ENCODE measurements around the gene PLA2G4D. TPM values are rescaled to one million over a fixed set of nuclear protein-coding genes. Genes with fewer than 3 reads are reported as not detected.

PLA2G4D gene
- not detected for total RNA-seq
- not detected for total RNA-seq (2013)

GRCh38 chr15:42094512-42094963, at the start of gene PLA2G4D:
Gene PLA2G4D, minus strand, starts transcription at chr15:42094562. Its CDS starts 103 bp downstream, at chr15:42094459.
- WGBS (ENCODE audit: insufficient coverage), result 83% methylated on average over 6 of the region's 6 CpGs
- Histone ChIP-seq H3K27me3 (ENCODE audit: control insufficient read depth, insufficient read depth, low read length) (no peaks in the 10 kb centered on the region), H3K27ac (ENCODE audit: low read length) (no peak within 1 kb of the TSS), H3K4me1 (ENCODE audit: control insufficient read depth, insufficient read depth, low read length) (no peaks in the 10 kb centered on the region), H3K36me3 (ENCODE audit: control insufficient read depth, insufficient read depth, low read length) (no peaks in the 10 kb centered on the region), H3K4me3 (ENCODE audit: low read length) (no peak within 1 kb of the TSS), H3K9me3 (ENCODE audit: control insufficient read depth, insufficient read depth, low read length) (no peaks in the 10 kb centered on the region)
- no peak within 1 kb of the TSS for H3K27ac Mint-ChIP-seq
- intact Hi-C loops (cut with micrococcal nuclease), result no loop called here
- no peak within 1 kb of the TSS for H3K4me3 Mint-ChIP-seq
- ATAC-seq, result no peak
- H3K27me3 Mint-ChIP-seq (ENCODE audit: low read depth in 2 of 2), result peaks cover 11 to 17% of the 10 kb centered on the region in 2 donors
- TF ChIP-seq, protein P1, sequence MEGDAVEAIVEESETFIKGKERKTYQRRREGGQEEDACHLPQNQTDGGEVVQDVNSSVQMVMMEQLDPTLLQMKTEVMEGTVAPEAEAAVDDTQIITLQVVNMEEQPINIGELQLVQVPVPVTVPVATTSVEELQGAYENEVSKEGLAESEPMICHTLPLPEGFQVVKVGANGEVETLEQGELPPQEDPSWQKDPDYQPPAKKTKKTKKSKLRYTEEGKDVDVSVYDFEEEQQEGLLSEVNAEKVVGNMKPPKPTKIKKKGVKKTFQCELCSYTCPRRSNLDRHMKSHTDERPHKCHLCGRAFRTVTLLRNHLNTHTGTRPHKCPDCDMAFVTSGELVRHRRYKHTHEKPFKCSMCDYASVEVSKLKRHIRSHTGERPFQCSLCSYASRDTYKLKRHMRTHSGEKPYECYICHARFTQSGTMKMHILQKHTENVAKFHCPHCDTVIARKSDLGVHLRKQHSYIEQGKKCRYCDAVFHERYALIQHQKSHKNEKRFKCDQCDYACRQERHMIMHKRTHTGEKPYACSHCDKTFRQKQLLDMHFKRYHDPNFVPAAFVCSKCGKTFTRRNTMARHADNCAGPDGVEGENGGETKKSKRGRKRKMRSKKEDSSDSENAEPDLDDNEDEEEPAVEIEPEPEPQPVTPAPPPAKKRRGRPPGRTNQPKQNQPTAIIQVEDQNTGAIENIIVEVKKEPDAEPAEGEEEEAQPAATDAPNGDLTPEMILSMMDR (IDR thresholded peaks at IDR 0.05), result no peak
- no peaks in the 10 kb centered on the region for H3K9me3 Mint-ChIP-seq
- H3K4me1 Mint-ChIP-seq, result no peaks in the 10 kb centered on the region
- H3K36me3 Mint-ChIP-seq, result no peaks in the 10 kb centered on the region
- DNase-seq, result no peak

DNA sequence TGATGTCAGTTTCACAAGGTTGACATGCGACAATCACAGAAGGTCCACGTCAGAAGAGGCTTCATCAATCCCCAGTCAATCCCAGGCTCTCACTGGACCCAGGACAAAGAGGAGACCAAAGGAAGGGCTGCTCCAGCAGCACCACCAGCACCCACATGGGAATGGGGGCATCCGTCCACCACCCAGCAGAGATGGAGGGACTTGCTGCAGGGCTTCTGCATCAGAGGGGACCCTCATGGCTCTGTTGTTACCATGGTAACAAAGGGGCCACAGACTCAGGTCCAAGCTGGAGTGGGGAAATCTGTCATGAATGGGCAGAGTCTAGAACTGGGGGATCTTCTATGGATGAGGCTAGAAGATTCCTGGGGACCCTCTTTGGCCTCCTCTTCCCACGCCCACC, 49.0 kb upstream of the PLA2G4D start:
- Histone ChIP-seq H3K9me3 (ENCODE audit: control insufficient read depth, insufficient read depth, low read length) (no peaks in the 10 kb centered on the region), H3K4me3 (ENCODE audit: low read length) (no peak overlapping the region), H3K4me1 (ENCODE audit: control insufficient read depth, insufficient read depth, low read length) (no peaks in the 10 kb centered on the region), H3K27me3 (ENCODE audit: control insufficient read depth, insufficient read depth, low read length) (no peaks in the 10 kb centered on the region), H3K36me3 (ENCODE audit: control insufficient read depth, insufficient read depth, low read length) (no peaks in the 10 kb centered on the region), H3K27ac (ENCODE audit: low read length) (no peak overlapping the region)
- intact Hi-C loops (cut with micrococcal nuclease), result no loop called here
- TF ChIP-seq, protein P1 (IDR thresholded peaks at IDR 0.05), result no peak
- 86% methylated on average over 4 of the region's 4 CpGs for WGBS (ENCODE audit: insufficient coverage)
- no peaks in the 10 kb centered on the region for H3K9me3 Mint-ChIP-seq
- H3K4me3 Mint-ChIP-seq, result no peak overlapping the region
- DNase-seq (no peak), ATAC-seq (no peak)
- H3K4me1 Mint-ChIP-seq, result no peaks in the 10 kb centered on the region
- no peaks in the 10 kb centered on the region for H3K36me3 Mint-ChIP-seq
- no peak overlapping the region for H3K27ac Mint-ChIP-seq
- no peaks in the 10 kb centered on the region for H3K27me3 Mint-ChIP-seq (ENCODE audit: low read depth in 2 of 2)

GRCh38 chr15:42141795-42142667, 47.7 kb upstream of the PLA2G4D start:
- Mint-ChIP-seq H3K4me3 (no peak overlapping the region), H3K27ac (no peak overlapping the region), H3K9me3 (no peaks in the 10 kb centered on the region), H3K27me3 (ENCODE audit: low read depth in 2 of 2) (no peaks in the 10 kb centered on the region), H3K36me3 (no peaks in the 10 kb centered on the region), H3K4me1 (no peaks in the 10 kb centered on the region)
- no peak for ATAC-seq
- no peak overlapping the region for H3K27ac ChIP-seq (ENCODE audit: low read length)
- 86% methylated on average over 21 of the region's 21 CpGs for WGBS (ENCODE audit: insufficient coverage)
- H3K36me3 ChIP-seq (ENCODE audit: control insufficient read depth, insufficient read depth, low read length), result no peaks in the 10 kb centered on the region
- H3K27me3 ChIP-seq (ENCODE audit: control insufficient read depth, insufficient read depth, low read length), result no peaks in the 10 kb centered on the region
- no peak for DNase-seq
- no peaks in the 10 kb centered on the region for H3K4me1 ChIP-seq (ENCODE audit: control insufficient read depth, insufficient read depth, low read length)
- H3K4me3 ChIP-seq (ENCODE audit: low read length), result no peak overlapping the region
- TF ChIP-seq, protein P1 (IDR thresholded peaks at IDR 0.05), result no peak
- intact Hi-C loops (cut with micrococcal nuclease), result no loop called here
- H3K9me3 ChIP-seq (ENCODE audit: control insufficient read depth, insufficient read depth, low read length), result no peaks in the 10 kb centered on the region

Data from natural killer cell (primary cell).